PC-9 (cell line): ENCODE data around the gene KCNV2. TPM values are rescaled to one million over a fixed set of nuclear protein-coding genes. Genes with fewer than 3 reads are reported as not detected.

Source experiments
- Bru-seq: library from RNA; stranded (reverse); fragments of 400-500 nt; gene quantifications from one replicate; lab custom pipeline; 2021; lab: Mats Ljungman, UMichigan
- BruChase-seq, 2 experiments: library from RNA; stranded (reverse); fragments of 400-500 nt; gene quantifications; one replicate each; lab custom pipeline; 2021; lab: Mats Ljungman, UMichigan
- BruUV-seq: library from RNA; stranded (reverse); fragments of 400-500 nt; replicated peaks from 2 replicates; lab custom pipeline; 2021; lab: Mats Ljungman, UMichigan
- CTCF ChIA-PET: fragments of 300-600 bp; sonication (Branson Sonifier 250); formaldehyde crosslinking; loops from one replicate; lab custom pipeline; 2022; ENCODE audit warnings: antibody characterized with exemption; lab: Charles Lee
- POLR2A ChIA-PET: fragments of 300-600 bp; sonication (Branson Sonifier 250); formaldehyde crosslinking; loops from one replicate; lab custom pipeline; 2022; ENCODE audit warnings: antibody characterized with exemption; ENCODE audit not compliant: unreplicated experiment; lab: Charles Lee
- DNase-seq, 2 experiments: peaks; one replicate each; pipeline versions ENCODE4 v3.0.0 to v3.0.0-alpha.2; 2015 to 2022; ENCODE audit warnings: mixed read lengths in 1 of 2
- H2AFZ ChIP-seq: fragments of 200-600 bp; sonication (generic); 2 replicates; pipeline ENCODE4 v1.8.1; 2017; ENCODE audit warnings: antibody characterized with exemption
- H3F3A ChIP-seq: fragments of 200-600 bp; sonication (generic); 2 replicates; pipeline ENCODE4 v1.8.1; 2017; ENCODE audit warnings: antibody characterized with exemption, mild to moderate bottlenecking, low read depth; ENCODE audit not compliant: insufficient read depth
- H3K27ac ChIP-seq: fragments of 200-600 bp; sonication (generic); 2 replicates; pipeline ENCODE4 v1.6.1; 2016; ENCODE audit warnings: mixed run types
- H3K27me3 ChIP-seq: fragments of 200-600 bp; sonication (generic); 2 replicates; pipeline ENCODE4 v1.6.1; 2016; ENCODE audit warnings: low read depth, mixed run types; ENCODE audit not compliant: insufficient read depth
- H3K36me3 ChIP-seq: fragments of 200-600 bp; sonication (generic); 2 replicates; pipeline ENCODE4 v1.6.1; 2016; ENCODE audit warnings: low read depth, mixed run types
- H3K4me1 ChIP-seq: fragments of 200-600 bp; sonication (generic); replicated peaks from 2 replicates; pipeline ENCODE4 v1.6.1; 2016; ENCODE audit warnings: mixed run types; ENCODE audit not compliant: insufficient read depth
- H3K4me2 ChIP-seq: fragments of 200-600 bp; sonication (generic); 2 replicates; pipeline ENCODE4 v1.6.1; 2017; ENCODE audit warnings: mixed run types
- H3K4me3 ChIP-seq: fragments of 200-600 bp; sonication (generic); 2 replicates; pipeline ENCODE4 v1.6.1; 2016; ENCODE audit warnings: mixed run types
- H3K79me2 ChIP-seq: fragments of 200-600 bp; sonication (generic); 2 replicates; pipeline ENCODE4 v1.6.1; 2017; ENCODE audit warnings: low read depth, mixed run types
- H3K9me2 ChIP-seq: fragments of 200-600 bp; sonication (generic); 2 replicates; pipeline ENCODE4 v1.8.1; 2017; ENCODE audit warnings: mild to moderate bottlenecking; ENCODE audit not compliant: insufficient read depth
- H3K9me3 ChIP-seq: fragments of 200-600 bp; sonication (generic); 2 replicates; pipeline ENCODE4 v1.8.1; 2016; ENCODE audit warnings: low read depth; ENCODE audit not compliant: insufficient read depth
- H4K20me1 ChIP-seq: fragments of 200-600 bp; sonication (generic); 2 replicates; pipeline ENCODE4 v1.8.1; 2017; ENCODE audit not compliant: insufficient read depth
- CTCF ChIP-seq: fragments of 200-600 bp; sonication (generic); conservative IDR thresholded peaks from 2 replicates; pipeline ENCODE4 v1.6.1; 2017; ENCODE audit warnings: mixed run types, antibody characterized with exemption, mild to moderate bottlenecking, moderate library complexity
- EZH2 ChIP-seq: fragments of 200-600 bp; sonication (generic); IDR thresholded peaks from 2 replicates; pipeline ENCODE4 v1.8.0; 2017; ENCODE audit warnings: antibody characterized with exemption, low read depth
- intact Hi-C: fragments of 100-400 bp; cut with micrococcal nuclease; formaldehyde crosslinking; loops from one replicate; pipeline ENCODE4 v1.10.0; 2022; ENCODE audit not compliant: unreplicated experiment
- long read RNA-seq: library from polyadenylated mRNA; stranded (forward); transcript quantifications from one replicate; pipeline ENCODE4 v2.0.0, GENCODE V29; 2022
- total RNA-seq: library from RNA; stranded (reverse); gene quantifications from 2 replicates; pipeline ENCODE4 v1.2.3, GENCODE V29; 2021

KCNV2 gene
- total RNA-seq: not detected in 2 replicates
- Bru-seq, nascent RNA: not detected
- BruChase-seq, experiment 1, labeled RNA remaining after a 2-hour chase: not detected
- BruChase-seq, experiment 2, labeled RNA remaining after a 6-hour chase: not detected
- long read RNA-seq: 0 reads

GRCh38 chr9:2717385-2717784 lies at the start of gene KCNV2:
TSS of gene KCNV2 (plus strand) at chr9:2717510. CDS start at chr9:2717740, 230 bp downstream.
- Histone ChIP-seq H4K20me1 (no peaks in the 10 kb centered on the region), H3K9me2 (no peaks in the 10 kb centered on the region), H3K36me3 (no peaks in the 10 kb centered on the region), H3K79me2 (no peaks in the 10 kb centered on the region), H3K4me3 (no peak within 1 kb of the TSS), H3K27me3 (no peaks in the 10 kb centered on the region), H3K9me3 (no peaks in the 10 kb centered on the region), H3K27ac (no peak within 1 kb of the TSS), H3K4me1 (no peaks in the 10 kb centered on the region), H2AFZ (no peak within 1 kb of the TSS), H3F3A (no peaks in the 10 kb centered on the region), H3K4me2 (no peak within 1 kb of the TSS)
- TF ChIP-seq EZH2 (no peak), CTCF (no peak)
- POLR2A ChIA-PET: no interaction called here
- no TSS peak for BruUV-seq
- CTCF ChIA-PET: no interaction called here
- no peak for DNase-seq
- intact Hi-C loops: no loop called here

- CTCF ChIA-PET: no interaction called here
- POLR2A ChIA-PET: no interaction called here
- no peak overlapping the region for H2AFZ ChIP-seq
Observed at GRCh38 chr9:2673161-2673560, 44.1 kb upstream of the KCNV2 start.

GRCh38 chr9:2674141-2674824 lies 43.0 kb upstream of the KCNV2 start:
- TF ChIP-seq CTCF (no peak), EZH2 (no peak)
- ChIA-PET POLR2A (no interaction called here), CTCF (no interaction called here)
- no peaks in the 10 kb centered on the region for H4K20me1 ChIP-seq
- no peak for DNase-seq
- H3K27ac ChIP-seq: no peak overlapping the region
- H3K9me2 ChIP-seq: no peaks in the 10 kb centered on the region
- H3F3A ChIP-seq: no peaks in the 10 kb centered on the region
- no TSS peak for BruUV-seq
- no peaks in the 10 kb centered on the region for H3K36me3 ChIP-seq
- H3K4me2 ChIP-seq: no peak overlapping the region
- no peaks in the 10 kb centered on the region for H3K79me2 ChIP-seq
- H3K27me3 ChIP-seq: no peaks in the 10 kb centered on the region
- no peak overlapping the region for H2AFZ ChIP-seq
- H3K4me1 ChIP-seq: no peaks in the 10 kb centered on the region
- no peaks in the 10 kb centered on the region for H3K9me3 ChIP-seq
- no peak overlapping the region for H3K4me3 ChIP-seq
- intact Hi-C loops: no loop called here

More at GRCh38 chr9:2673161-2673560, 44.1 kb upstream of the KCNV2 start:
- intact Hi-C loops: no loop called here
- no peaks in the 10 kb centered on the region for H3K9me2 ChIP-seq
- no peaks in the 10 kb centered on the region for H3K79me2 ChIP-seq
- no peaks in the 10 kb centered on the region for H3K27me3 ChIP-seq
- no peak for TF ChIP-seq CTCF
- TF ChIP-seq EZH2: no peak
- DNase-seq: no peak
- no peaks in the 10 kb centered on the region for H4K20me1 ChIP-seq
- no peaks in the 10 kb centered on the region for H3K4me1 ChIP-seq
- no peaks in the 10 kb centered on the region for H3K36me3 ChIP-seq
- H3K4me2 ChIP-seq: no peak overlapping the region
- H3F3A ChIP-seq: no peaks in the 10 kb centered on the region
- no peak overlapping the region for H3K4me3 ChIP-seq
- no TSS peak for BruUV-seq
- H3K9me3 ChIP-seq: no peaks in the 10 kb centered on the region
- no peak overlapping the region for H3K27ac ChIP-seq
